Measurements from ENCODE around the gene ZBTB46.

The ZBTB46 gene

DNA sequence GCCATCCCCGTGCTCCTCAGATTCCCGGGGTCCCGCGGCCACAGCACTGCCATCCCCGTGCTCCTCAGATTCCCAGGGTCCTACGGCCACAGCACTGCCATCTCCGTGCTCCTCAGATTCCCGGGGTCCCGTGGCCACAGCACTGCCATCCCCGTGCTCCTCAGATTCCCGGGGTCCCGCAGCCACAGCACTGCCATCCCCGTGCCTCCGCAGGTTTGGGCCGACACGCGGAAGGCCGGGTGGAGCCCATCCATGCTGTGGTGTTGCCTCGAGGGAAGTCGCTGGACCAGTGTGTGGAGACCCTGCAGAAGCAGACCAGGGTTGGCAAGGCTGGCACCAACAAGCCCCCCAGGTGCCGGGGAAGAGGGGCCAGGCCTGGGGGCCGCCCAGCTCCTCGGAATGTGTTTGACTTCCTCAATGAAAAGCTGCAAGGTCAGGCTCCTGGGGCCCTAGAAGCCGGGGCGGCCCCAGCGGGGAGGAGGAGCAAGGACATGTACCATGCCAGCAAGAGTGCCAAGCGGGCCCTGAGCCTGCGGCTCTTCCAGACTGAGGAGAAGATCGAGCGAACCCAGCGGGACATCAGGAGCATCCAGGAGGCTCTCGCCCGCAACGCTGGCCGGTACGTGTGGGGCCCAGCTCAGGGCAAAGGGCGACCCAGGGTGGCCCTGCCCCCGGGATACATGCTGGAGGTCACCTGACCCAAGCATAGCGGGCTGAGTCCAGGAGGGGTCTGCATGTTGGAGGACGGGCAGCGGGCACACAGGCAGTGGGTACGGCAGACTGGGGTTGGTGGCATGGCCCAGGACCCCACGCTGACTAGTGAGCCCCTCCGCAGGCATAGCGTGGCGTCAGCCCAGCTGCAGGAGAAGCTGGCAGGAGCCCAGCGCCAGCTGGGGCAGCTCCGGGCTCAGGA is 95.9 kb downstream of the ZBTB46 start:
- DNase-seq (ENCODE audit: low spot score): no peak
- CTCF ChIA-PET: interaction anchor here (1.6 kb wide), 1 partner anchor 7 kb away, joined by 4 read pairs; no protein-coding TSS in a partner anchor
- H3K27ac ChIP-seq: peak overlapping the region; percentile 99
- POLR2A ChIA-PET (ENCODE audit: low non-redundant PET): no interaction called here
- no peak for TF ChIP-seq CTCF (conservative IDR thresholded peaks at IDR 0.05; ENCODE audit: low read depth)

DNA sequence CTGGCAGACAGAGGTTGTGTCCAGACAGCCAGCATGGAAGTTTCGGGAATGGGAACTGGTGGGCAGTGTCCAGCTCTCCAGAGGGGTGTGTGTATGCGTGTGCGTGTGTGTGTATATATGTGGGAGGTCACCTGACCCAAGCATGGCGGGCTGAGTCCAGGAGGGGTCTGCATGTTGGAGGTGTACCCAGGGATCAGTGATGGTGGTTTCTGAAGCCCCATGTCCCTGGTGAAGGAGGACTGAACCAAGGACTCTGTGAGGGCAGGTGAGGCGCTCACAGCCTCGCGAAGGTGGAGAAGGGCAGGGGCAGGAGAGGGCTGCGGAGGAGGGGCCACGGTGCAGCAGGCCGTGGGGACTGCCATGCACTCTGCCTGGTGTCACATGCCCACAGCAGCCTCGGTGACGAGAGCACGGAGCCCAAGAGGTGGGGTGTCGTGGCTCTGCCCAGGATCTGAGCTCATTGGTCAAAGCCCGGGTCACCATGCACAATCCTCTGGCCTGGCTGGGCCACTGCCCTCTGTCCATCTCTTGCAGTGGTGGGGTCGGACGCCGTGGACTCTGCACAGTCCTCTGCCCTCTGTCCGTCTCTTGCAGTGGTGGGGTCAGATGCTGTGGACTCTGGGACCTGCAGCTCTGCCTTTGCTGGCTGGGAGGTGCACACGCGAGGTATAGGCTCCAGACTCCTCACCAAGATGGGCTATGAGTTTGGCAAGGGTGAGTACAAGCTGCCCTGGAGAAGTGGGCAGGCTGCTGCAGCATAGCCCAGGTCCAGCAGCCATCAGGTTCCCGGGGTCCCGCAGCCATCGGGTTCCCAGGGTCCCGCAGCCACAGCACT is 96.7 kb downstream of the ZBTB46 start:
- DNase-seq (ENCODE audit: low spot score): no peak
- CTCF ChIA-PET: no interaction called here
- TF ChIP-seq CTCF (conservative IDR thresholded peaks at IDR 0.05; ENCODE audit: low read depth): no peak
- peak overlapping the region; percentile 5; the same call in 1 of the 2 replicates for H3K27ac ChIP-seq
- POLR2A ChIA-PET (ENCODE audit: low non-redundant PET): interaction anchor here (0.6 kb wide), 1 partner anchor 23 kb away, joined by 4 read pairs; no protein-coding TSS in a partner anchor

DNA sequence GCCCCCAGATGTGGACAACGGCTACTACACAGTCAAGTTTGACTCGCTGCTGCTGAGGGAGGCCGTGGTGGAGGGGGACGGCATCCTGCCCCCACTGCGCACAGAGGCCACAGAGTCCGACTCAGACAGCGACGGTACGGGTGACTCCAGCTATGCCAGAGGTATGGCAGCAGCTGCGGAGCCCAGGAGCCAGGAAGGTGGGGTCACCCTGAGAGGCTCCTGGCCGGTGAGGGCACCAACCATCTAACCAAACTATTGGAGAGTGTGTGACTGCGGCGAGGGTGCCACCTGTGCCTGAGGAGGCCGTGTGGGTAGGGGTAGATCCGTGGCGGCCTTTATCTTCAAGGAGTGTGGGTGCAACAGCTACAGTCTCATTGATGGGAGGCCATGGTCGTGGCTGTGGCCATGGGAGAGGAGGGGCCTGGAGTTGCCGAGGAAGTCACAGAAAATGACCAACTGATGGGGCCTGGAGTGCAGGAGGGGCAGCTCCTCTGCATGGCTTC is 97.4 kb downstream of the ZBTB46 start:
- CTCF ChIA-PET: interaction anchor here (0.6 kb wide), 1 partner anchor 190 kb away, joined by 4 read pairs; no protein-coding TSS in a partner anchor
- H3K27ac ChIP-seq: peak overlapping the region; percentile 5
- no peak for TF ChIP-seq CTCF (conservative IDR thresholded peaks at IDR 0.05; ENCODE audit: low read depth)

GRCh38 chr20:63733117-63733516 is 97.9 kb downstream of the ZBTB46 start:
- CTCF ChIA-PET: interaction anchor here (0.6 kb wide), 1 partner anchor 190 kb away, joined by 4 read pairs; no protein-coding TSS in a partner anchor
- POLR2A ChIA-PET (ENCODE audit: low non-redundant PET): no interaction called here
- peak overlapping the region; percentile 5 for H3K27ac ChIP-seq
- DNase-seq (ENCODE audit: low spot score): no peak
- no peak for TF ChIP-seq CTCF (conservative IDR thresholded peaks at IDR 0.05; ENCODE audit: low read depth)

More for the DNA sequence above, 97.4 kb downstream of the ZBTB46 start:
- POLR2A ChIA-PET (ENCODE audit: low non-redundant PET): interaction anchor here (0.6 kb wide), 1 partner anchor 23 kb away, joined by 4 read pairs; no protein-coding TSS in a partner anchor
- DNase-seq (ENCODE audit: low spot score): no peak

DNA sequence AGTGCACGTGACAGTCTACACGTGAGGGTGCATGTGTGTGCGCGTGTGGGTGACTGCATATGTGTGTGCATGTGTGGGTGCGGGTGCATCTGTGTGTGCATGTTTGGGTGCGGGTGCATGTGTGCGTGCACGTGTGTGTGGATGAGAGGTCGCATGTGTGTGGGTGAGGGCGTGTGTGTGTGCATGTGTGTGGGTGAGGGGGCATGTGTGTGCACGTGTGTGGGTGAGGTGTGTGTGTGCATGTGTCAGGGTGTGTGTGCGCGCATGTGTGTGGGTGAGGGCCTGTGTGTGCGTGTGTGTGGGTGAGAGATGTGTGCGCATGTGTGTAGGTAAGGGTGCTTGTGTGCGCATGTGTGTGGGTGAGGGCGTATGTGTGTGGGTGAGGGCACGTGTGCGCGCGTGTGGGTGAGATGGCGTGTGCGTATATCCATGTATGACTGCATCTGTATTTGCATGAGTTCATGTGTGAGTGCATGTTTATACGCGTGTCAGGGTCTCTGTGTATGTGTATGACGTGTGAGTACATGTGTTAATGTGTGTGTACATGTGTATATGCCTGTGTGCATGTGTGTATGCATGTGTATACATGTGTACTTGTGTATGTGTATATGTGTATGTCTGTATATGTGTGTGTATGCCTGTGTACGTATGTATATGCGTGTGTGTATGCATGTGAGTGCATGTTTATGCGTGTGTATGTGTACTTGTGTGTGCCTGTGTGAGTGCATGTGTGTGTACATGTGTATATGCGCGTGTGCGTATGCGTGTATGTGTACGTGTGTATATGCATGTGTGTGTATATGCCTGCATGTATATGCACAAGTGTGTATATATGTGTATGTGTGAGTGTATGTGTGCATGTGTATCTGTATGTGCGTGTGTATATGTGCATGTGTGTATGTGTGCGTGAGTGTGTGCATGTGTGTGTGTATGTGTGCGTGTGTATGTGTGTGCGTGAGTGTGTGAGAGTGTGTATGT is 98.7 kb downstream of the ZBTB46 start:
- no peak for TF ChIP-seq CTCF (conservative IDR thresholded peaks at IDR 0.05; ENCODE audit: low read depth)
- ChIA-PET POLR2A (ENCODE audit: low non-redundant PET) (no interaction called here), CTCF (interaction anchor here (0.6 kb wide), 1 partner anchor 191 kb away, joined by 4 read pairs; no protein-coding TSS in a partner anchor)
- peak overlapping the region; percentile 5; the same call in 1 of the 2 replicates for H3K27ac ChIP-seq
- DNase-seq (ENCODE audit: low spot score): no peak

All from RWPE1 (cell line).